ENCODE results near the gene PRSS35.

Gene PRSS35

GRCh38 chr6:83518816-83519480 lies 6.6 kb downstream of the PRSS35 start:
- H3K4me2 ChIP-seq (ENCODE audit: low read depth, low read length), result no peak overlapping the region
- H3K4me3 ChIP-seq (ENCODE audit: low read length), result no peak overlapping the region
- no peak overlapping the region for H3K27ac ChIP-seq (ENCODE audit: low read length)
- no peaks in the 10 kb centered on the region for H3K9me3 ChIP-seq (replicated peaks; ENCODE audit: insufficient read depth, low read length)
- no peaks in the 10 kb centered on the region for H3K4me1 ChIP-seq (ENCODE audit: low read length)
- no peak overlapping the region for H2AFZ ChIP-seq (ENCODE audit: low read length)
- no peaks in the 10 kb centered on the region for H3K79me2 ChIP-seq (ENCODE audit: low read length)
- H3F3A ChIP-seq (ENCODE audit: insufficient read depth, low read length), result no peaks in the 10 kb centered on the region
- no peaks in the 10 kb centered on the region for H3K36me3 ChIP-seq (replicated peaks; ENCODE audit: insufficient read depth, low read length)
- DNase-seq, result no peak
- no peaks in the 10 kb centered on the region for H4K20me1 ChIP-seq (ENCODE audit: insufficient read depth, low read length)
- no peak for TF ChIP-seq EZH2phosphoT487 (IDR thresholded peaks at IDR 0.05; ENCODE audit: low read length)
- peak; percentile 30; the same call in 1 of the 2 replicates for TF ChIP-seq CTCF (IDR thresholded peaks at IDR 0.05; ENCODE audit: low read length)
- no peaks in the 10 kb centered on the region for H3K9me2 ChIP-seq (replicated peaks; ENCODE audit: insufficient read depth, low read length)
- H3K27me3 ChIP-seq (replicated peaks; ENCODE audit: insufficient read depth, low read length), result no peaks in the 10 kb centered on the region
- H3K9ac ChIP-seq (ENCODE audit: low read length), result no peak overlapping the region

GRCh38 chr6:83536034-83536646 lies 23.8 kb downstream of the PRSS35 start:
- TF ChIP-seq EZH2phosphoT487 (IDR thresholded peaks at IDR 0.05; ENCODE audit: low read length) (no peak), EZH2 (optimal IDR thresholded peaks at IDR 0.05; ENCODE audit: low read depth, low read length) (no peak), CTCF (IDR thresholded peaks at IDR 0.05; ENCODE audit: low read length) (peak; percentile 87)
- Histone ChIP-seq H3K9me2 (replicated peaks; ENCODE audit: insufficient read depth, low read length) (no peaks in the 10 kb centered on the region), H3K4me1 (ENCODE audit: low read length) (no peaks in the 10 kb centered on the region), H3F3A (ENCODE audit: insufficient read depth, low read length) (no peaks in the 10 kb centered on the region), H3K36me3 (replicated peaks; ENCODE audit: insufficient read depth, low read length) (no peaks in the 10 kb centered on the region), H3K4me2 (ENCODE audit: low read depth, low read length) (no peak overlapping the region), H2AFZ (ENCODE audit: low read length) (no peak overlapping the region), H3K27me3 (replicated peaks; ENCODE audit: insufficient read depth, low read length) (no peaks in the 10 kb centered on the region), H4K20me1 (ENCODE audit: insufficient read depth, low read length) (no peaks in the 10 kb centered on the region), H3K79me2 (ENCODE audit: low read length) (no peaks in the 10 kb centered on the region), H3K27ac (ENCODE audit: low read length) (no peak overlapping the region), H3K9me3 (replicated peaks; ENCODE audit: insufficient read depth, low read length) (no peaks in the 10 kb centered on the region), H3K9ac (ENCODE audit: low read length) (no peak overlapping the region), H3K4me3 (ENCODE audit: low read length) (no peak overlapping the region)
- peak; percentile 49 for DNase-seq

GRCh38 chr6:83536647-83537589 lies 24.6 kb downstream of the PRSS35 start:
- no peak overlapping the region for H3K4me3 ChIP-seq (ENCODE audit: low read length)
- no peaks in the 10 kb centered on the region for H3F3A ChIP-seq (ENCODE audit: insufficient read depth, low read length)
- no peaks in the 10 kb centered on the region for H4K20me1 ChIP-seq (ENCODE audit: insufficient read depth, low read length)
- no peaks in the 10 kb centered on the region for H3K9me3 ChIP-seq (replicated peaks; ENCODE audit: insufficient read depth, low read length)
- DNase-seq, result no peak
- H2AFZ ChIP-seq (ENCODE audit: low read length), result no peak overlapping the region
- H3K36me3 ChIP-seq (replicated peaks; ENCODE audit: insufficient read depth, low read length), result no peaks in the 10 kb centered on the region
- H3K27me3 ChIP-seq (replicated peaks; ENCODE audit: insufficient read depth, low read length), result no peaks in the 10 kb centered on the region
- H3K79me2 ChIP-seq (ENCODE audit: low read length), result no peaks in the 10 kb centered on the region
- H3K4me2 ChIP-seq (ENCODE audit: low read depth, low read length), result no peak overlapping the region
- H3K27ac ChIP-seq (ENCODE audit: low read length), result no peak overlapping the region
- no peaks in the 10 kb centered on the region for H3K4me1 ChIP-seq (ENCODE audit: low read length)
- H3K9me2 ChIP-seq (replicated peaks; ENCODE audit: insufficient read depth, low read length), result no peaks in the 10 kb centered on the region
- H3K9ac ChIP-seq (ENCODE audit: low read length), result no peak overlapping the region
- TF ChIP-seq CTCF (IDR thresholded peaks at IDR 0.05; ENCODE audit: low read length), result no peak
- TF ChIP-seq EZH2 (optimal IDR thresholded peaks at IDR 0.05; ENCODE audit: low read depth, low read length), result no peak
- no peak for TF ChIP-seq EZH2phosphoT487 (IDR thresholded peaks at IDR 0.05; ENCODE audit: low read length)
